Osteocyte (in vitro differentiated cells): ENCODE measurements around the gene OR6B3. TPM values are rescaled to one million over a fixed set of nuclear protein-coding genes. Genes with fewer than 3 reads are reported as not detected.

Experiments used
- DNase-seq: peaks from one replicate; pipeline ENCODE4 v3.0.0; 2021; ENCODE audit warnings: mixed read lengths; ENCODE audit not compliant: unreplicated experiment; ENCODE audit errors: extremely low spot score
- H3K27ac Mint-ChIP-seq: one replicate; pipeline ENCODE4 v1.8.0; 2021; ENCODE audit warnings: mild to moderate bottlenecking, mixed read lengths; ENCODE audit not compliant: unreplicated experiment
- H3K27me3 Mint-ChIP-seq: one replicate; pipeline ENCODE4 v1.8.0; 2021; ENCODE audit warnings: mixed read lengths; ENCODE audit not compliant: unreplicated experiment
- H3K36me3 Mint-ChIP-seq: one replicate; pipeline ENCODE4 v1.8.0; 2021; ENCODE audit warnings: mixed read lengths; ENCODE audit not compliant: unreplicated experiment
- H3K4me1 Mint-ChIP-seq: one replicate; pipeline ENCODE4 v1.8.0; 2021; ENCODE audit warnings: mixed read lengths; ENCODE audit not compliant: unreplicated experiment
- H3K4me3 Mint-ChIP-seq: one replicate; pipeline ENCODE4 v1.8.0; 2021; ENCODE audit warnings: mild to moderate bottlenecking, moderate library complexity, mixed read lengths; ENCODE audit not compliant: unreplicated experiment
- H3K9me3 Mint-ChIP-seq: one replicate; pipeline ENCODE4 v1.8.0; 2021; ENCODE audit warnings: mixed read lengths; ENCODE audit not compliant: unreplicated experiment
- total RNA-seq: library from RNA; stranded (reverse); gene quantifications from 2 replicates; pipeline ENCODE4 v1.2.1, GENCODE V29; 2021
- TF ChIP-seq, protein P1 (sequence below): fragments of 200-600 bp; sonication (generic); IDR thresholded peaks from 2 replicates; pipeline ENCODE4 v1.5.0; 2021; ENCODE audit warnings: antibody characterized with exemption, mild to moderate bottlenecking, moderate library complexity

Gene OR6B3
- total RNA-seq, 1 donor from 2014 or later: not detected

DNA sequence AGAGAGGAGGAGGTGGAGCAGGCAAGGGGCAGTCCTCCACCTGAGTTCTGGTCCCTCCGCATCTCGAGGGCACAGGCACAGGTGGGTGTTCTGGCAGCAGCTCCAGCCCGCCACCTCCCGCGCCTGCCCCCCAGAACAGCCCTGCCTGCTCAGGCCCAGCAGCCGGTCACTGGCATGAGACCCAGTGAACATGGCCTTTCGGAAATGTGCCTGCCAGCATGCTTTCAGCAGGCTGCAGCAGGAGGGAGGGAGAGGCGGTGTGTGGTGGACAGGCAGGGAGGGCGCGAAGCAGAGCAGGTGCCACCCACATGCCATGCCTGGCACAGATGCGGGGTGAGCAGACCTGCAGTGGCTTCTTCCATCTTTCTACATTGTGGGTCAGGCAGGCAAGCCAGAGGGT is 3.4 kb upstream of the OR6B3 start:
- Mint-ChIP-seq H3K36me3 (no peaks in the 10 kb centered on the region), H3K4me3 (no peak overlapping the region), H3K27ac (no peak overlapping the region), H3K4me1 (no peaks in the 10 kb centered on the region), H3K9me3 (no peaks in the 10 kb centered on the region), H3K27me3 (peaks cover 47% of the 10 kb centered on the region)
- TF ChIP-seq, protein P1, sequence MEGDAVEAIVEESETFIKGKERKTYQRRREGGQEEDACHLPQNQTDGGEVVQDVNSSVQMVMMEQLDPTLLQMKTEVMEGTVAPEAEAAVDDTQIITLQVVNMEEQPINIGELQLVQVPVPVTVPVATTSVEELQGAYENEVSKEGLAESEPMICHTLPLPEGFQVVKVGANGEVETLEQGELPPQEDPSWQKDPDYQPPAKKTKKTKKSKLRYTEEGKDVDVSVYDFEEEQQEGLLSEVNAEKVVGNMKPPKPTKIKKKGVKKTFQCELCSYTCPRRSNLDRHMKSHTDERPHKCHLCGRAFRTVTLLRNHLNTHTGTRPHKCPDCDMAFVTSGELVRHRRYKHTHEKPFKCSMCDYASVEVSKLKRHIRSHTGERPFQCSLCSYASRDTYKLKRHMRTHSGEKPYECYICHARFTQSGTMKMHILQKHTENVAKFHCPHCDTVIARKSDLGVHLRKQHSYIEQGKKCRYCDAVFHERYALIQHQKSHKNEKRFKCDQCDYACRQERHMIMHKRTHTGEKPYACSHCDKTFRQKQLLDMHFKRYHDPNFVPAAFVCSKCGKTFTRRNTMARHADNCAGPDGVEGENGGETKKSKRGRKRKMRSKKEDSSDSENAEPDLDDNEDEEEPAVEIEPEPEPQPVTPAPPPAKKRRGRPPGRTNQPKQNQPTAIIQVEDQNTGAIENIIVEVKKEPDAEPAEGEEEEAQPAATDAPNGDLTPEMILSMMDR: no peak
- DNase-seq: no peak

GRCh38 chr2:240055177-240055917 is 2.0 kb upstream of the OR6B3 start:
- no peaks in the 10 kb centered on the region for H3K4me1 Mint-ChIP-seq
- no peak for DNase-seq
- TF ChIP-seq, protein P1: no peak
- H3K36me3 Mint-ChIP-seq: no peaks in the 10 kb centered on the region
- no peak overlapping the region for H3K4me3 Mint-ChIP-seq
- H3K27ac Mint-ChIP-seq: no peak overlapping the region
- no peaks in the 10 kb centered on the region for H3K9me3 Mint-ChIP-seq
- peaks cover 51% of the 10 kb centered on the region for H3K27me3 Mint-ChIP-seq

DNA sequence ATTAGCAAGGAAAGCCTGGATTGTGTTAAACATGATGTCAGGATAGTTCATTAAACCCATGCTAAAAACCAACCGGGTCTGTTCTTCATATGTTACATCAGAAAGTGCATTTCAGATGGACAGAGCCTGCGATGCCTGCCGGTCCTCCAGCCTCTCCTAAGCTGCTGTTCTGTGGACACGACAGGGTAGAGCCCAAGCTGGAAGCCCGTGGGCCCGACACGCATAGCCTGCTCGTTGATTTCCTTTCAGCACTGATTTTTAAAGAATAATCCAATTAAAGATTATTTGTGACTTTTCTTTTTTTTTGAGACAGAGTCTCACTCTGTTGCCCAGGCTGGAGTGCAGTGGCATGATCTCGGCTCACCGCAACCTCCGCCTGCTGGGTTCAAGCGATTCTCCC is 797 bp downstream of the OR6B3 start:
- Mint-ChIP-seq H3K36me3 (no peaks in the 10 kb centered on the region), H3K4me3 (no peak overlapping the region), H3K27ac (no peak overlapping the region), H3K9me3 (no peaks in the 10 kb centered on the region), H3K27me3 (peaks cover 60% of the 10 kb centered on the region), H3K4me1 (no peaks in the 10 kb centered on the region)
- DNase-seq: no peak
- TF ChIP-seq, protein P1: no peak

DNA sequence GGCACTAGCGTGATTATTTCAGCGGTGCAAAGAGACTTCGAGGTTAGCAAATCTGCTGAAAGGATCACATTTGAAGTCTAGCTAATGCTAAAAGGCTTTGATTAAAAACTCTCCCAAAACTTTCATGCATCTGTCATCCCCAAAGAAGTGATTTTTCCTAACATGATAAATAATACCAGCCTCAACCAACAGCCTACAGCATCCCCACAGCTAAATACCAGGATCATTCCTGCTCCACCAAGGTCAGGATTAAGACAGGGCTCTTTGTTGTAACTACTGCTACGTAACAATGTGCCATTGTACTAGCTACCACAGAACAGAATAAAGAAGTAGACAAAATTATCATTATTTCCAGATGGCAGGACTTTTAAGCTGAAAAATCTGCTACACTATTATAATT is 1.6 kb downstream of the OR6B3 start:
- H3K36me3 Mint-ChIP-seq: no peaks in the 10 kb centered on the region
- H3K27me3 Mint-ChIP-seq: peaks cover 64% of the 10 kb centered on the region
- no peak for DNase-seq
- no peaks in the 10 kb centered on the region for H3K9me3 Mint-ChIP-seq
- no peaks in the 10 kb centered on the region for H3K4me1 Mint-ChIP-seq
- no peak overlapping the region for H3K4me3 Mint-ChIP-seq
- TF ChIP-seq, protein P1: no peak
- H3K27ac Mint-ChIP-seq: no peak overlapping the region

- TF ChIP-seq, protein P1: no peak
- H3K4me1 Mint-ChIP-seq: no peaks in the 10 kb centered on the region
- DNase-seq: no peak
- peaks cover 60% of the 10 kb centered on the region for H3K27me3 Mint-ChIP-seq
- H3K4me3 Mint-ChIP-seq: no peak overlapping the region
- H3K36me3 Mint-ChIP-seq: no peaks in the 10 kb centered on the region
- H3K27ac Mint-ChIP-seq: no peak overlapping the region
- no peaks in the 10 kb centered on the region for H3K9me3 Mint-ChIP-seq
Observed at GRCh38 chr2:240050278-240050677, 3.0 kb downstream of the OR6B3 start.
